SK-MEL-5 (cell line): Measurements from ENCODE around the gene ACSS3. TPM values are rescaled to one million over a fixed set of nuclear protein-coding genes. Genes with fewer than 3 reads are reported as not detected.
"Not testable (repeated sequence)": the region's sequence is repeated elsewhere in the genome, so short reads cannot be mapped to it uniquely, and the experiment has no call there.

Experiments used
- DNase-seq: peaks from one replicate; pipeline ENCODE4 v3.0.0-alpha.2; 2016; ENCODE audit warnings: low read depth, low spot score
- in situ Hi-C: cut with HindIII; loops from 2 replicates; pipeline ENCODE4 v1.10.0; 2016; ENCODE audit warnings: low sequenced_read_pairs, high pct_unique_total_duplicates, low pct_unique_long_range_greater_than_20kb
- total RNA-seq: library from RNA; depleted of rRNA; stranded (reverse); fragments of >200 nt; shearing (Covaris generic); gene quantifications from 2 replicates; pipeline ENCODE4 v1.2.3, GENCODE V29; 2014

The ACSS3 gene
- total RNA-seq, 1 experiment from 2014 or later, result not detected

- in situ Hi-C loops, result no loop called here
- no peak for DNase-seq
These were observed 8.0 kb downstream of the ACSS3 start for GRCh38 chr12:81085832-81086231.

GRCh38 chr12:81086342-81086741 lies 8.5 kb downstream of the ACSS3 start:
- no peak for DNase-seq
- in situ Hi-C loops, result no loop called here

- in situ Hi-C loops, result no loop called here
These were observed 10.3 kb downstream of the ACSS3 start for GRCh38 chr12:81088221-81088620.

DNA sequence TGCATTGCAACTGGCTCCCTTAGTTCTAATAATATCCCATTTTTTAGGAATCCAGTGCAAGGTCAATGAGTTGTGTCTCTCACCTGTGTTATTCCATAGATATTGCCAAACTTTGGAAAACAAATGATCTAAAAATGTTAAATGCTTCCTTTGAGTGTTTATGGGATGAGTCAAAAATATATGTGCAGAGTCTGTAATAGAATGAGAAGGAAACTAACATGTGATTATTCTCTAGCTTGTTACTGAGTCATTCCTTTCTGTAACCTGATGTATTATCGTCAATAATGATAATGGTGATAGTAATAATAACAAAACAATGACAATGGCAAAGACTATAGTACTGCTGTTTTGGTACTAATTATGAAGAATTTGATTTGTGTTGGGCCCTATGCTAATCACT lies 11.5 kb downstream of the ACSS3 start:
- in situ Hi-C loops, result no loop called here
- no peak for DNase-seq

More at GRCh38 chr12:81088221-81088620, 10.3 kb downstream of the ACSS3 start:
- DNase-seq, result no peak

DNA sequence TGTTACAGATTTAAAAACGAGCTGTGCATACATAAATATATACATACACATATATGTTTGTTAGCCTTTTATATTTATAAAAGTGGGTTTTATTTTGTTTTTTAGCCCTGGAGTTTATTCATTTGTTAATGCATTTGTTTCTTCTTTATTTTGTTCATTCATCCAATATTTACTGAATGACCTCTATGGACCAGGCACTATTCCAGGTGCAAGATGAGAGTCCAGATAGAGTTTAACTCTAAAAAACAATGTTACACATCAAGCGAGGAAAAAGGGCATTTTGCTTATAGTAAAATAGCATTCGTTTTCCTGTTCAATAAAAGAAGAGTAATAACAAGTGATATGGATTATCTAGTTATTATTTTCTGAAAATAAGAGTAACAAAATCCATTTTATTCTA lies 14.2 kb downstream of the ACSS3 start:
- in situ Hi-C loops, result no loop called here
- DNase-seq, result no peak

DNA sequence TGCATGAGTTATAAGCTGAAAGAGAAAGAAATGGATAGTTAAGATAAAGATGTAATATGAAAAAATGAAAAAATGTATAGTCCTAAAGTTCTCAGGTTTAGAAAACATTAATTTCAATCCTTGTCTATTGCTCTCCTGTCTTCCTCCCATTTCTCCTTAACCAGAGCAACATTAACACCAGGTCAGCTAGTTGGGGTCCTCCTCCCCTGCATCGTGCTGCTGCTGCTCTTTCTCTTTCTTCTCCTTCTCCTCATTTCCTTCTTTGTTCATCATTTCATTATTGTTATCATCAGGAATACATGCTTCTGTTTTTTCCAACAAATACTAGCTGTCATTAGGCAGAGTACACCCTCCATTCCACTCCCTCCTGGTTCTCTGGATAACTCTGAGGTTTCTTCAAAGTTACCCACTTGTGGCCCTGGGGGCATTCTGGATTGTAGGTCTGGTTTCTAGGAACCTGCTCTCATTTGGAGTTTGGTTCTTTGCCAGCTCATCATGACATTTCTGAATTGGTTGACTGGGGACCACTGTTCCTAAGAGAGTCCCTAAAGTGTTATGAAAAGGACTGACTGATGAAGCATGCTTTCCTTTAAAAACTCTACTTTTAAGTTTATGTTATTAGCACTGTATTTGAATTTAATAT lies 17.0 kb downstream of the ACSS3 start:
- in situ Hi-C loops, result no loop called here
- DNase-seq, result no peak

DNA sequence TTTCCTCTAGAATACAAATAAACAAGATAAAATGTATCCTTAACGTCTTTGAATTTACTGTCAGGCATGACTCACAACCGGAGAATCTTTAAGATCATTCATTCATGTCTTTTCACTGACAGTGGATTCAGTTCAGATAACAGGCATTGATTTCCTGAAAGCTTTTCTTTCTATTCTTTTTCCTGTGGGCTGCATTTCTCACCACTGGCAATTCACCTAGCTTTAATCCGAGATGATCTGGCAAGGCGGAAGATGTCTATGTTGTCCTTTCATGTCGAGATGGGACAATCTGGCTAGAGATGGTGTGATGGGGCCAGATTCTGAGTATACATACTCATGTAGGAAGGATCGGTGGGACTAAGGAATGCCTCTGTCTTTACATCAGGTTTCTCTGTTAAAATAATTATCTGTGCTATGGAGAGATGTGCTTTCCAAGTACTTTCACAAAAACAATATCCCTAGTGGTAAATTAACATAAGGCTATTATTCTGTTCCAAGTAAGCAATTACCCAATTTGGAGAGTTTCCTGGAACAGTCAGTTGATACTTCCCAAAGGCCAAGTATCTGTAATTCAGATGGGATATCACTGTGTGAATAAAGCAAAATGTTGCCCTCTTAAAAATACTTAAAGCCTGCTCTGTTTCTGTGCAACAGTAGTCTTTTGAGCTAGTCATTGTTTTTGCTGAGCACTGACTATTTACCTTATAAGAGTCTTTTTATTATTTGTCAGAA lies 17.8 kb downstream of the ACSS3 start:
- DNase-seq, result peak; percentile 2
- in situ Hi-C loops, result no loop called here

DNA sequence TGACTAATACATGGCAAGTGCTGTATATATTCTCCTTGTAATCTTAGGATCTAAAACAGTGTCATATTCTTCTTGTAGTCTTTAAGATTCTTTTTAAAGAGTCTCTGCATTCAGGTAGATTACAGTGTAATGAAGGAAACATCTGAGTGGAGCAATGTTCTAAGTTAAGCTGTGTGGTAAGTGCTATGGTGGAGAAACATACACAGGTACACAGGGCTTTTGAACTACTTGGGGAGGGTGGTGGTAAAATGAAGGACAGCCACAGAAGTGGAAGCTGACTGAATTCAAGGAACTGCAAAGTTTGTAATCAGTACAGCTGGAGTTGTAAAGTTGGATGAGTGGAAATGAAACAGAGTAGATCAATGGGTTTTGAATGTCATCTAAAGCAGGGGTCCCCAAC lies 27.8 kb downstream of the ACSS3 start:
- in situ Hi-C loops, result no loop called here
- DNase-seq, result no peak

DNA sequence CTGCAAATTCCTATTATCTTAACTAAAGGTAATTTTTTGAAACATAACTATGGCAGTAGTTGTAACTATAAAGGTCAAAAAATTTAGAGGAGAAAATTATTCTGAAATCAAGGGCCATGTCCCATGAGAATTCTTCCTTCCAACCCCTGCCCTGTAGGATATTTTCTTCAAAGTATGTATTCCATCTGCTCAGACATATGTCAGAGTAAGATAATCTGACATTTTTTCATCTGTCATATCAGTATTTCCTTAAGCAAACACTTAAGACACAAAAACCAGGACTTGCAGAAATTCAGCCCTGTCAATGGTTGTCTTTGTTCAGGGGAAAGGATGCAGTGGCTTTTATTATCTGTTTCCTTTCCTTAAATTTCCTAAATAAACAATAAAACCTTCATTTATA lies 36.3 kb downstream of the ACSS3 start:
- in situ Hi-C loops, result no loop called here
- no peak for DNase-seq

DNA sequence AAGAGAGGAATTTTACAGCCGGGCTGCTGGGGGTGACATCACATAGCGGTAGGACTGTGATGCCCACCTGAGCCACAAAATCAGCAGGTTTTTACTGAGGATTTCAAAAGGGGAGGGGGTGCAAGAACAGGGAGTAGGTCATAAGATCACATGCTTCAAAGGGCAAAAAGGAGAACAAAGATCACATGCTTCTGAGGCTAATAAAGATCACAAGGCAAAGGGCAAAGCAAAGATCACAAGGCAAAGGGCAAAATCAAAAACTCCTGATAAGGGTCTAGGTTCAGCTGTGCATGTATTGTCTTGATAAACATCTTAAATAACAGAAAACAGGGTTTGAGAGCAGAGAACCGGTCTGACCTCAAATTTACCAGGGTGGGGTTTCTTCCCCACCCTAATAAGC lies 41.2 kb downstream of the ACSS3 start:
- DNase-seq, in situ Hi-C loops: not testable (repeated sequence)

DNA sequence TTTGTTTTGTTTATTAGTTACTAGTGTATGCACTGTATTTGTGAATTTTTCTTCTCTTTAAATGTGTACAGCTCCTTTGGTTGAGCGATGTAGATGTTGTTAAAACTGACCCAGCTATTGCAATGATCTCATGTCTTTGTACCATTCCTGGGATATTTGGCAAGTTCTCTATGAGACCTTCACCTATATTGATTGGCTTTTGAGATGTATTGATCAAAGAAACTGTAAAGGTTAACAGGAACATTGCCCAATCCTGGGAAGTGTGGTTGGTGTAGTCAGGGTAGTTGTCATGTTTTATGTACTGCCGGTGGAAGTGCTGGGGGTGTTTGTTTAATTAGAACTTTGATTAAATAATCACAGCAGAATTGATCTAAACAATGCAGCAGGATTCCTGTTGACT lies 43.1 kb downstream of the ACSS3 start:
- in situ Hi-C loops, result no loop called here

GRCh38 chr12:81123611-81124010 lies 45.7 kb downstream of the ACSS3 start:
- DNase-seq, result no peak

More for the DNA sequence above, 43.1 kb downstream of the ACSS3 start:
- DNase-seq, result no peak

DNA sequence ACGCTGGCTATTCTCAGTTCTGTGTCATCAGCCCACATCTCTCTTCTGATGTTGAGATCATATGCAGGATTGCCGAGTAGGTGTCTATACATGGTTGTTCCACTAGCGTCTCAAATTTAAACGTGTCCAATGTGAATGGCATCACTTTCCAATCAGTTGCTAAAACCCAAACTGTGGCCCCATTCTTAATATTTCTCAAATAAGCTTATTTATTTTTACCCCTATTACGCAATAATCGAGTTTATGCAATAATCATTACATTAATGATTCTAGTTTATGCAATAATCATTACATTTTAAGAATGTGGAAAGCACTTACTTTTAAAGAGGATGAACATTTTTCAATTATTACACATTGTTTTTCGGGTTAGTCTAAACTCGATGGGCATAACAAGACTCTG lies 47.8 kb downstream of the ACSS3 start:
- no peak for DNase-seq
- in situ Hi-C loops, result no loop called here

More at GRCh38 chr12:81123611-81124010, 45.7 kb downstream of the ACSS3 start:
- in situ Hi-C loops, result no loop called here

DNA sequence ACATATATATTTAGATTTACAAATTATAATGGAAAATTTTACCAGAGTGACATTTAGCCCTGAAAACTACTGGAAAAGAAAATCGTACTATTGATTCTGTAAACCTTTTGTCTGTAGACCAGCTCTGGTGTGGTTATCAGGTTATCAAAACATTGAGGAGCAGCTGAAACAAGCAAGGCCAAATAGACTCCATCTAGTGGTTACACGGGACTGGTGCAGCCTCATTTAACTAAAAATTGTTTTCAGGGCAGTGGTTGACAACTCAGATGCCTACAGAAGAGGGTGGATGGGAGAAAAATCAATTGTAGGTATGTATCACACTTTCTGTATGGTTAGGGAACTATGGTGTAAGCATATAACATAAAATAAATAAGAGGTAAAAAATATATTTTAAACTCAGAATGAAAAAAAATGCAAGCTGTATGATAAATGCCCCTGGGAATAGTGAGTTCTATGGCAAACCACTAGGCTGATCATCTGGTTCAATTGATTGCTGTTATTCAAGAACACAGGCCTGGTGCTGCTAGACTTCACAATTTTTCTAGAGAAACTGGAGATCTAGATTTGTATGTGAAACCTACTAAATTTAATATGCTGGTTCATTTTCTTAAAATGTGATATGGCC lies 51.2 kb downstream of the ACSS3 start:
- DNase-seq, result peak; percentile 76
- in situ Hi-C loops, result no loop called here

GRCh38 chr12:81136519-81136918 lies 58.6 kb downstream of the ACSS3 start:
- DNase-seq, result no peak
- in situ Hi-C loops, result no loop called here

DNA sequence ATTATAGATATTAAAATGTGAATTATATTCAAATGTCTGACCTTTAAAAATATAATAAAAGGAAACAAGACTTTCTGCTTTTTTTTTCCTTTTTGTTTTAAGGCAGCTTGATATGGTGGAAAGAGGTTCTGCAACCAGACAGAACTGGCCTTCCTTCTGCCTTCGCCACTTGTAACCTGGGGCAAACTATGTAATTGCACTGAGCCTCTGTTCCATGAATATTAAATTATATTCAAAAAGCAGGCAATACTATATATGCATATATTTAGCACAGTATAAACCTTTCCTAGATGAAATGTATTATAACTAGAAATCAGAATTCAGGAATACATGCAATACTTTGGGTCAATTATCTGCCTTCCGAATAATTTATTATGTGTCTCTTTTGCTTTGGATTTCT lies 59.9 kb downstream of the ACSS3 start:
- in situ Hi-C loops, result no loop called here
- no peak for DNase-seq

GRCh38 chr12:81141217-81141616 lies 63.3 kb downstream of the ACSS3 start:
- DNase-seq, result no peak
- in situ Hi-C loops, result no loop called here

- in situ Hi-C loops, result no loop called here
- DNase-seq, result no peak
These were observed 65.2 kb downstream of the ACSS3 start for GRCh38 chr12:81143057-81143456.
